DOHH2 (cell line): ENCODE results near the gene CCR5.

Experiments
- EZH2phosphoT487 ChIP-seq: fragments of 200-600 bp; sonication (generic); IDR thresholded peaks from 2 replicates; pipeline ENCODE4 v1.6.1; 2017; ENCODE audit warnings: borderline replicate concordance, mild to moderate bottlenecking, antibody characterized with exemption, low read length, moderate library complexity, mixed read lengths
- TF ChIP-seq, protein P1 (sequence below): fragments of 200-600 bp; sonication (generic); IDR thresholded peaks from one replicate; pipeline ENCODE4 v1.5.1; 2014; ENCODE audit warnings: antibody characterized with exemption, mild to moderate bottlenecking, low read depth, low read length; ENCODE audit not compliant: poor library complexity, severe bottlenecking

- TF ChIP-seq, protein P1, sequence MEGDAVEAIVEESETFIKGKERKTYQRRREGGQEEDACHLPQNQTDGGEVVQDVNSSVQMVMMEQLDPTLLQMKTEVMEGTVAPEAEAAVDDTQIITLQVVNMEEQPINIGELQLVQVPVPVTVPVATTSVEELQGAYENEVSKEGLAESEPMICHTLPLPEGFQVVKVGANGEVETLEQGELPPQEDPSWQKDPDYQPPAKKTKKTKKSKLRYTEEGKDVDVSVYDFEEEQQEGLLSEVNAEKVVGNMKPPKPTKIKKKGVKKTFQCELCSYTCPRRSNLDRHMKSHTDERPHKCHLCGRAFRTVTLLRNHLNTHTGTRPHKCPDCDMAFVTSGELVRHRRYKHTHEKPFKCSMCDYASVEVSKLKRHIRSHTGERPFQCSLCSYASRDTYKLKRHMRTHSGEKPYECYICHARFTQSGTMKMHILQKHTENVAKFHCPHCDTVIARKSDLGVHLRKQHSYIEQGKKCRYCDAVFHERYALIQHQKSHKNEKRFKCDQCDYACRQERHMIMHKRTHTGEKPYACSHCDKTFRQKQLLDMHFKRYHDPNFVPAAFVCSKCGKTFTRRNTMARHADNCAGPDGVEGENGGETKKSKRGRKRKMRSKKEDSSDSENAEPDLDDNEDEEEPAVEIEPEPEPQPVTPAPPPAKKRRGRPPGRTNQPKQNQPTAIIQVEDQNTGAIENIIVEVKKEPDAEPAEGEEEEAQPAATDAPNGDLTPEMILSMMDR: no peak
- TF ChIP-seq EZH2phosphoT487: no peak
Observed at GRCh38 chr3:46365041-46365440, 5.7 kb upstream of the CCR5 start.
